ENCODE results near the gene GNAO1.

Gene GNAO1

DNA sequence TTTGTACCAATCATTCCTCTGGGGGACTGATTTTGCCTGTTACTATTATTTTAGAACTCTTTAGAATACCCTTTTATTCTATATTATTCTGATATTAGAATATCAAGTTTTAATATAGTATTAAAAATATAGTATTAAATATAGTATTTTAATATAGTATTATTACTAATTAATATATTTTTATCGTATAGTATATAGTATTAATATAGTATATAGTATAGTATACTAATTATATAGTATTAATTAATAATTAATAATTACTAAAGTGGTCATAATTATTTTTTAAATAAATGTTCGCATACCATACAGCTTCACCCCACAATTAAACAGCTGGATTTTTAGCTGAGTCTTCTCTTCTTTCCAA, 73.3 kb downstream of the GNAO1 start:
- H3K4me3 ChIP-seq (ENCODE audit: low read depth, low read length) = no peak overlapping the region
- TF ChIP-seq, protein P1, sequence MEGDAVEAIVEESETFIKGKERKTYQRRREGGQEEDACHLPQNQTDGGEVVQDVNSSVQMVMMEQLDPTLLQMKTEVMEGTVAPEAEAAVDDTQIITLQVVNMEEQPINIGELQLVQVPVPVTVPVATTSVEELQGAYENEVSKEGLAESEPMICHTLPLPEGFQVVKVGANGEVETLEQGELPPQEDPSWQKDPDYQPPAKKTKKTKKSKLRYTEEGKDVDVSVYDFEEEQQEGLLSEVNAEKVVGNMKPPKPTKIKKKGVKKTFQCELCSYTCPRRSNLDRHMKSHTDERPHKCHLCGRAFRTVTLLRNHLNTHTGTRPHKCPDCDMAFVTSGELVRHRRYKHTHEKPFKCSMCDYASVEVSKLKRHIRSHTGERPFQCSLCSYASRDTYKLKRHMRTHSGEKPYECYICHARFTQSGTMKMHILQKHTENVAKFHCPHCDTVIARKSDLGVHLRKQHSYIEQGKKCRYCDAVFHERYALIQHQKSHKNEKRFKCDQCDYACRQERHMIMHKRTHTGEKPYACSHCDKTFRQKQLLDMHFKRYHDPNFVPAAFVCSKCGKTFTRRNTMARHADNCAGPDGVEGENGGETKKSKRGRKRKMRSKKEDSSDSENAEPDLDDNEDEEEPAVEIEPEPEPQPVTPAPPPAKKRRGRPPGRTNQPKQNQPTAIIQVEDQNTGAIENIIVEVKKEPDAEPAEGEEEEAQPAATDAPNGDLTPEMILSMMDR (IDR thresholded peaks at IDR 0.05; ENCODE audit: low read depth, low read length, missing control alignments) = no peak
- DNase-seq (ENCODE audit: low read depth) = no peak
- in situ Hi-C loops (cut with HindIII; ENCODE audit: low sequenced_read_pairs) = no loop called here

DNA sequence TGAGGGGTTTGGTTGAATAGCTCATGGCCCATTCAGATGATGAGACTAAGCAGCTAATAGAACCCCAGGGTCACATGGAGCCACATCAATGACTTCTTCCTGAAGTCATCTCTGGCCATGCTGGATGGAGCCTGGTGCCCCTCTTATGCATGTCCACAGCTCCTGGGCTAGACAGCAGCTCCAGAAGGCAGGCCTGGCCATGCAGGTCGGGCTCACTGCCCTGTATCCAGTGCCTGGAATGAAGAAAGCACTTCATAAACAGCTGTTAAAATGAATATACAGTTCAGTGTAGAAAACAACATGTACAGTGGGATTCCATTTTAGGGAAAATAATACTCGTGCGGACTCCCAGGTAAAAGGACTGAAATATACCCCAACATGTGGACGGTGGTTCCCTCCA, 73.9 kb downstream of the GNAO1 start:
- in situ Hi-C loops (cut with HindIII; ENCODE audit: low sequenced_read_pairs) = no loop called here
- H3K4me3 ChIP-seq (ENCODE audit: low read depth, low read length) = no peak overlapping the region
- DNase-seq (ENCODE audit: low read depth) = no peak
- TF ChIP-seq, protein P1 (IDR thresholded peaks at IDR 0.05; ENCODE audit: low read depth, low read length, missing control alignments) = no peak

DNA sequence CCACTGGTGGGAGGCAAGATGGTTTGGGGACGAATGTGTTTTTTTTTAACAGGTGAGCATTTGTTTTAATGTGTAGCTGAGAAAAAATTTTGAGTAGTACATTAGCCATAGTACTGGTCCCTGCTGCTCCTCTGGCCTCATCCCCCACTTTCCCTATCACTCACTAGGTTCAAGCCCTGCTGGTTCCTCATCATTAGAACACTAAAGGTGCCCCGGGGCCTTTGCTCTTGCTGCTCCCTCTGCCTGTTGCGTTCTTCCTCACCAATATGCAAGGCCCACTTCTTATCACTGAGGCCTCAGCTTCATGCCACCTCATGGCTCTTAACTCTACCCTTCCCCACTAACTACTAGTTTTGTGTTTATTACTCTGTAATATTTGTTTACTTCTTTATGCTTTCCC, 74.5 kb downstream of the GNAO1 start:
- H3K4me3 ChIP-seq (ENCODE audit: low read depth, low read length) = no peak overlapping the region
- TF ChIP-seq, protein P1 (IDR thresholded peaks at IDR 0.05; ENCODE audit: low read depth, low read length, missing control alignments) = no peak
- in situ Hi-C loops (cut with HindIII; ENCODE audit: low sequenced_read_pairs) = no loop called here
- DNase-seq (ENCODE audit: low read depth) = no peak

GRCh38 chr16:56266641-56267607, 75.6 kb downstream of the GNAO1 start:
- no peak overlapping the region for H3K4me3 ChIP-seq (ENCODE audit: low read depth, low read length)
- in situ Hi-C loops (cut with HindIII; ENCODE audit: low sequenced_read_pairs) = no loop called here
- TF ChIP-seq, protein P1 (IDR thresholded peaks at IDR 0.05; ENCODE audit: low read depth, low read length, missing control alignments) = no peak
- no peak for DNase-seq (ENCODE audit: low read depth)

DNA sequence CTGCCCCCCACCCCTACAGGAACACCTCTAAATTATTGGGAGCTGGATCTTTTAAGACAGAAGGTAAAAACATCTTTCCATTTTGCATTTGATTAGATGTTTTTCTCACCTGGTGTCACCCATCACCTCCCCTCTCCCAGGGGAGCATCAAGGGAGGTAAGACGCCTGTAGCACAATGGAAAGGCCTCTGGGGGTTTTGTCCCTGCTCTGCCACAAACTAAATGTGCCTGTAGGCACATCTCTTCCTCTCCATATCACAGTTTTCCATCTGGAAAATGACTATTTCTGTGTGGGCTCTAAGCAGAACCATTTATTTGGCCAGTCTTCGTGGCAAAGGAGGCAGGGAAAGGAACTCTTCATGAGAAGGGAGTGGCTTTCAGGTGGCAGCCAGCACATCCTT, 76.6 kb downstream of the GNAO1 start:
- TF ChIP-seq, protein P1 (IDR thresholded peaks at IDR 0.05; ENCODE audit: low read depth, low read length, missing control alignments) = no peak
- in situ Hi-C loops (cut with HindIII; ENCODE audit: low sequenced_read_pairs) = no loop called here
- no peak overlapping the region for H3K4me3 ChIP-seq (ENCODE audit: low read depth, low read length)
- no peak for DNase-seq (ENCODE audit: low read depth)

DNA sequence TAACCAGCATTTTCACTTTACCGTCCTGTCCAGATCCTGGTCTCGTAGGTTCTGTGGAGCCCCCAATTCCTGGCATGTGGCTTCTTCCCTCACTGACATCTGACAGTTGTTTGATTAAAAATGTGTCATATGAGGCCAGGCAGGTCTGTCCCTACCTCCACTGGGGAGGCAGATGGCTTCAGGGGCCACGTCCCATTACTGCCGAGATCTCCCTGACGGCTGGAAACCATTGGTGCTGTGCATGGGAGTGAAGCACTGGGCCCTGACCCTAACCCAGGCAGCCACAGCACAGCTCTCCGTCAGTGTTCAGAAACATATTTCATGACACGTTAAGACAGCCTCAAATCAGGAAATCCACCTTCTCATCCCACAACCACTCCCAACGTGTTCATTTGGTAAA, 77.5 kb downstream of the GNAO1 start:
- TF ChIP-seq, protein P1 (IDR thresholded peaks at IDR 0.05; ENCODE audit: low read depth, low read length, missing control alignments) = no peak
- no peak overlapping the region for H3K4me3 ChIP-seq (ENCODE audit: low read depth, low read length)
- DNase-seq (ENCODE audit: low read depth) = no peak
- in situ Hi-C loops (cut with HindIII; ENCODE audit: low sequenced_read_pairs) = no loop called here

All from astrocyte of the cerebellum (primary cell).